HG02981 (cell line): Measurements from ENCODE around the gene CACYBP.

Experiments used
- ATAC-seq: cut with Tn5 transposase; IDR thresholded peaks from one replicate; pipeline ENCODE4 v1.9.1; 2021; ENCODE audit warnings: mild to moderate bottlenecking, moderate library complexity; ENCODE audit not compliant: unreplicated experiment

The CACYBP gene

DNA sequence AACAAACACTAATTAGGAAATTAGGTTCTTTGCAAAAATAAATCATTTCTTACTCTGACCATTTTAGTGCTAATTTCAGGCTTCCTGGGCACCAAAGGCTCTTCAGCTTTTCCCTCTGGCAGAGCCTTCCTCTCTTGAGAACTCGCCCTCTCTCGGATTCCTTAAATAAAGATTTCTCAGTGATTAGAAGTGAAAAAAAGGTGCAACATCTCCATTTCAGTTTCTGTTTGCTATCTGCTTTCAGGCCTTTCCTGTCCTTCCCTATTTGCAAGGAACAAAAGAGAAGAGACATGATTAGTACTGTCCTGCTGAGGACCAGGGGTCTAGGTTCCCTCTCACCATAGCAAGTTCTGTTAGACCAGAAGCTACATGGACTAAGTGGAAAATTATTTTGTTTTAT is 27.8 kb upstream of the CACYBP start:
- ATAC-seq, result no peak

DNA sequence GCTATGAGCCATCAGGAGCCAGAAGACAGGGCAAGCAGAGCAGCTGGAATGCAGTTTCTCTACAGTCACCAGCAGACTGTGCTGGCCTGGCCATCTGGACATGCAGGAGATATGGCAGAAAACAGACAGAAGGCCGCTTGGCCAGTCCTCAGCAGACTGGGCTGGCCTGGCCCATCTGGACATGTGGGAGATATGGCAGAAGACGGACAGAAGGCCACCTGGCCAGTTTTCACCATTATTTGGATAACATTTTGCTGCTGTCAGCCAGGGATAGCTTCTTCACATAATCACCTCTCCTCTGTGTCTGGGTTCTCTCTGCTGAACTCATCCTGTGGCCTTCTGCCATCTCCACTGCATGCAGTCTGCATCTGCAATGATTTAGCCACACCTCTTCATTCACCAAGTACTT is 25.0 kb upstream of the CACYBP start:
- no peak for ATAC-seq

DNA sequence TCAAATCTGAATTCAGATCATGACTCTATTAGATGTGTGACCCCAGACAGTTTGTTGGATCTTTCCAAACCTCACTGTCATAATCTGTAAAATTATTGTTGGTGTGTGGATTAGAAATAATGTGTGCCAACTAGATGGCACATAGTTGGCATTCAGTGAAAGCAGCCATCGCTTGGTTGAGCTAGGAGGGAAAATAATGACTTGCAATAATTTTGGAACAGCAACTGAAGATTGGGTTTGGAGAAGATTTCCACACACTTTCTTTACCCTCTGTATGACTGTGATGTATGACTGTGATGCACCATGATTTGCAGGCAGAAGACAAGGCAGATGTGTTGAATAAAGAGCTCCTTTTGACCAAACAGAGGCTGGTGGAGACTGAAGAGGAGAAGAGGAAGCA is 24.0 kb upstream of the CACYBP start:
- no peak for ATAC-seq

DNA sequence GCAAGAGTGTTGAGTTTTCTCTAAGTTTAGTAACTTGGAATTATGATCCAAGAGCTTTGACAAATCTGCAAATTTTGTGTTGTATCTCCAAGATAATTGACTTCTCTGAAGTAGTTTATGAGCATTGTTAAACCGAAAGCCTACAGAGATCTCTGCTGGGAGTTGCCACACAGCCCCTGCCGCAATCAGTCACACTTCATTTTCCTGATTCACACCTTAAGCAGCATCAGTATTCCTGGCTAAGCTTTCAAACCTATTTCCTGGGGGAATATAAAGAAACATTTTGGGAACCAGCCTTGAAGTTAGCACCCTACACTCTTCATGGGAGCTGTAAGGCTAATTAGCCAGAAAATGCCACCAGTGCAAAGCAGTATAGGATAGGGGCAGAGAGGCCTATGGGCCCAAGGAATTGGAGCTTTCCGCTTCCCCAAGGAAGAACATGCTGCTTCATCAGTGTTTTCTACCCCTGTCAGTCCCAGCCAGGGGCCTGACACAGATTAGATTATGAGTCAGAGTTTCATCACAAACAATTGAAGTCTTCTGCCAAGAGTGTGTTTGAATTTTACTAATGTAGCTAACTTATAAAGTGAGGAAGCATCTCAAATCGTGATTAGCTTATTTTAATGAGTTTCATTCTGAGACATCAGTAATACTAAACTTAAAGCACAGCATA is 23.2 kb upstream of the CACYBP start:
- no peak for ATAC-seq

DNA sequence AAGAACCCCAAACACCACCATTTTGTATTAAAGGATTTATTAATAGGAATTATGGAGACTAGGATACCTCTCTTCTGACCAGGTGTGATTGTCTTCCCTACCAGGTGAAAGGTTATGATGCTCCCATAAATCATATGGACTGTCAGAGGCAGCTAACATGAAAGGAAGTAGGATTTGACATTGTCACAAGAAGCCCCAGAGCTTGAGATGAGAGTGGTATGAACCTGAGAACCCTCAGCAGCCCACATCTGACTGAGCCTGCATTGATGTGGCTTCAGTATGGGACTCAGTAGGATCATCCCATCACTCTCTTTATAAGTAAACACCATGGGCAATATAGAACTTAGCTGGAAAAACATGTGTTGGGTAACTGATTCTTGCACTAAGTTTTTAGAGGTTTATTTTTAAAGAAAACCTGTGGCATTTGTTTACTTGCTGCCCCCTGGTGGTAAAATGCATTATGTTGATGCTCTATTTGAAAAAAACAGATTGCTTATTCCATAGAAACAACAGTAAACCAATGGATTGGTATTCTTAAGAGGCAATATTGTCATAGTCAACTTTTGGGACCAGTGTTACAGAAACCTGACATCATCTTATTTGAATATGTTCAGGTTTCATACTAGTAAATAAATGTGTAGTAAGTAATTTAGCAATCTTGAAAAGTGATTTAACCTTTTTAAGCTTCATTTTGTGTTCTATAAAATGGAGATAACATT is 16.6 kb upstream of the CACYBP start:
- no peak for ATAC-seq

DNA sequence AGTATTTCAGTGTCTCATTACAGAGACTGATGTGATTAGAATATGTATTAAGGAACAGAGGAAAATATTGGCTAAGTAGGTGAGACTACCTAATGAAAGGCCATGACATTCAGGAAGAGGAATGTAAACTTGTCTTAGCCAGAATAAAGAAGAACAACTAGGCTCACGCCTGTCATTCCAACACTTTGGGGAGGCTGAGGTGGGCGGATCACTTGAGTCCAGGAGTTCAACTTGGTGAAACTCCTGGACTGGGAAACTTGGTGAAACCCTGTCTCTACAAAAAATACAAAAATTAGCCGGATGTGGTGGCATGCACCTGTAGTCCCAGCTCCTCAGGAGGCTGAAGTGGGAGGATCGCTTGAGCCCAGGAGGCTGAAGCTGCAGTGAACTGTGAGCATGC is 14.8 kb upstream of the CACYBP start:
- ATAC-seq, result no peak

DNA sequence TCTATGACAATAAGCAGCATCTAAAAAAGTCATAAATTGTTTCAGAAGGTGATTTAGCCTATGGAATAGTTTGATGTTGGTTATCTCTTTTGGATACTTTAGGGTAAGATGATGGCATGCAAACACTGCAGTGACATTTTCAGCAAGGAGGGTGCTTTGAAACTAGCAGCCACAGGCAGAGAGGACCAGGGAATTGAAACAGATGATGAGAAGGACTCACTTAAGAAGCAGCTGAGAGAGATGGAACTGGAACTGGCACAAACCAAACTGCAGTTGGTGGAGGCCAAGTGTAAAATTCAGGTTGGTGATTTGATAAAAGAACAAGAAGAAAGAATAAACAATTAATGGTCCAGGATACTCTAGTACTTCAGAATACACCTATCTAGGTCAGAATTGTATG is 11.2 kb upstream of the CACYBP start:
- no peak for ATAC-seq

DNA sequence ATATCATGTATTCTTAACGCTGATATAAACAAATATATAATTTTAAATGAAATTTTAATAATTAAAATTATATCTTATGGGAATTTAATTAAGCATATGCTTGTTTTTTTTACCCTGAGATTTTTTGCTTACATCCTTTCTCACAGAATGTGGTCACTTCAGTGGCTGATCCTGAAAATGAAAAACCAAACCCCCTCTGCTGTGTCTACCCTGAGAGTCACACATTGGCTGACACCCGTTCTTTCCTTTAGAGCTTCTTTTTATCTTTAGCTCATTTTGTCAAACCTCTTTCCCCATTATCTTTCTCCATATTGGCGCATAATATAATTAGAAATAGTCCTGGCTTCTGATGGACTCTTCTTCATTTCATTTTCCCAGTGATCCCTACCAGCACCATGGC is 10.8 kb upstream of the CACYBP start:
- ATAC-seq, result no peak

DNA sequence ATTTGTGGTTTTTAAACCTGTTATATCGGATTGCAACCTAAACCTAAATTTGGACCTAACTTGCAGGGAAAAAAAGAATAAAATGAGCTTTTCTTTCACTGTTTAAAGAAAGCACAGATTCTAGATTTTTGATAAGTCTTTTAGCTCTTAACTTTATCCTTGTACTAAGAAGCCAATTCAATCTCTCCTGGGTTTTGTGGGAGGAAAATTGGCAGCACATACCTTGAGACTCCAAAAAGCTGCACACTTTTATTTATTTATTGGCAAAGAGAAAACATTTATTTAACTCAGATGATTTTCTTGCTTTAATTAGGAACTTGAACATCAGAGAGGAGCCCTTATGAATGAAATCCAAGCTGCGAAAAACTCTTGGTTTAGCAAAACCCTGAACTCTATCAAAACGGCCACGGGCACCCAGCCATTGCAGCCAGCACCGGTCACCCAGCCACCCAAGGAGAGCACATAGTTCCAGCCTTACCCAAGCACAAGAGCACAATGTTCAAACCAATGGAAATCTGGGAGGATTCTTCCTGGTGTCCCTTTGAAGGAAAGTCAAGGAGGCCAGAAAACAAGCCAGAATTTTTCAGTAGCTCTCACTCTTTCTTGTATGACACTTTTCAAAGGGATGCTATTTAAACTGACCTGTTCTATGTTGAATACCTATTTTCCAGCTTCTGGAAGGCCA is 10.1 kb upstream of the CACYBP start:
- no peak for ATAC-seq

DNA sequence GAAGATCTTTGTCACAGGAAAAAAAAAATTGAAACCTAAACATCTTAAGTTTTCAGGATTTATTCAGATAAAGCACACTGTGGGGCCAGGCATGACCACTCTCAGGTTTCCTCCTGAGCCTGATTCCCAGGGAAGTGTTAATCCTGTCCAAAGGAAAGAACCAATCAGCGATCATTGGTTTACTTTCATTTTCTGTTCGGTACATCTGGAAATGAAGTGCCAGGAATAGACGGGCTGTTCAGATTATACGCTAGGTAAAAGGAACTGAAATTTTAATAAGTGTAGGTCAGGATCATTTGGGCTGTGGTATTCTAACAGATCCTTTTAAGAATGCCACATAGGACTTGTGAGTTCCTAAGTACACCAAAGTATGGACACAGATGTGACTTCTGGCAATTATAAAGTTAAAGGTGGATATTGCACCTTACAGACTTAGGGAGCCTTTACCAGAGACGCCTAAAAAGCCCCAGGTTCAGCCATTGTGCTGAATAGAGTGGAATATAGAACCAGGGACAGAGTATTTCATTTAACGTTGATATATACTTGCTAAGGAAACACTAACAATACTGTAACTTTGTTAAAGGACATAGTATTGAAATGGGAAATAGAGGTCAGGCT is 9.3 kb upstream of the CACYBP start:
- peak; percentile 53 for ATAC-seq

DNA sequence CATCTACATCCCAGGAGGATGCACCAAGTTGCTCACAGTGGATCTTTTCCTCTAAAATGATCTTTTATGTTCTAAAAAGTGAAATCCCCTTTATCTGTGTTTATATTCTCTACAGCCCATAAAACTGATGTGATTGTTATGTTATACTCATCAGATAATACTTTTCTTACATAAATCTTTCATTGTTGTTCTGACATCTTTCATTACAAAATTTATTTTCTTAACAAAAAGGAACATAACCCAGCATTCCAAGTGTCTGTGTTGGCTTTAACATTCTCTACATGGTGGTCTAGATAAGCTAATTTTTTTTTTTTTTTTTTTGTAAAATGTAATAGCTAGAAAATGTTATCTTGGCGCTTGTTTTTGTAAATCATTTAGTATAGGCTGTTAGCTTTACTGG is 8.3 kb upstream of the CACYBP start:
- ATAC-seq, result no peak

DNA sequence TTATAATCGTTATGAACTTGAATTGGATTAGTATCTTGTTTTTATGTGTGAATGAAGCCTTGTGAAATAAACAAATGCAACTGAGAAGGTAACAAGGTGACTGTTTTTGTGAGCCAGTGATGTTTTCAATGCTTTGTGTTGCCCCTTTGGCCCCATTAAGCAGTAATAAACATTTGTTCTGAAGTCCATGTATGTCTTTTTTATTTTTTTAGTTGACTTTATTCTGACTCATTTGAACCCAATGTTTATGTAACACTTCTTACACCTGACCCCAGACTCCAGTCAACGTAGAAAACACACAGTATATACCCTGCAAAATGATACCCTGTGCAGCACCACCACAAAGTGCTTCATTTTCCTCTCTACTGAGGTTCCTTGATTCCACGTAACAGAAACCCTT is 4.6 kb upstream of the CACYBP start:
- no peak for ATAC-seq

DNA sequence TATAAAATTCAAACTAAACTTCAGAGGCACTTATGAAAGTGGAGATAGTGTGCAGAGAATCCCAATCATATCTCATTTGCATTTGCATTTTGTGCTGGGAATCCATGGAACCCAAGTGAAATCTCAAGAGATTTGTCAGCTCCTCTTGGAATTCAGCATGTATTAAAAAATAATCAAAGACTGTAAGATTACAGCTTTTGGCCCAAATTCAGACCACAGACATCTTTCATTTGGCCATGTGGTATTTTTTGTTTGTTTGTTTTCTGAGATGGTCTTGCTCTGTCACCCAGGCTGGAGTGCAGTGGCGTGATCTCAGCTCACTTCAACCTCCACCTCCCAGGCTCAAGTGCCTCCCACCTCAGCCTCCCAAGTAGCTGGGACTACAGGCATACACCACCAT is 3.8 kb upstream of the CACYBP start:
- no peak for ATAC-seq

DNA sequence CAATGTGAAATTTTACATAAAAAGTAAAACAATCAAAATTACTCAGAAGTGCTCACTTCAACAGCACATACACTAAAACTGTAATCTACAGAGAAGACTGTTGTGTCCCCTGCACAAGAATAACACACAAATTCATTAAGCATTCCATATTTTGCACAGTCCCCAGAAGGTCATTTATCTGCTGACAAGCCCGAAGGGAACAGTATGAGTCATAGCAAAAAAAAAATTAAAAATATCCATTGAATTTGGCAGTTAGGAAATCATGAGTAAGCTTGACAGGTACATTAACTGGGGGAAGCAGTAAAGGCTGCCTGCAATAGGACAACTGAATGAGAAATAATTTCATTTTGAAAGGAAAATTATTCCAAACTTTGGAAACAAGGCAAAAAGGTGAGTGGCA is 3.3 kb upstream of the CACYBP start:
- no peak for ATAC-seq

DNA sequence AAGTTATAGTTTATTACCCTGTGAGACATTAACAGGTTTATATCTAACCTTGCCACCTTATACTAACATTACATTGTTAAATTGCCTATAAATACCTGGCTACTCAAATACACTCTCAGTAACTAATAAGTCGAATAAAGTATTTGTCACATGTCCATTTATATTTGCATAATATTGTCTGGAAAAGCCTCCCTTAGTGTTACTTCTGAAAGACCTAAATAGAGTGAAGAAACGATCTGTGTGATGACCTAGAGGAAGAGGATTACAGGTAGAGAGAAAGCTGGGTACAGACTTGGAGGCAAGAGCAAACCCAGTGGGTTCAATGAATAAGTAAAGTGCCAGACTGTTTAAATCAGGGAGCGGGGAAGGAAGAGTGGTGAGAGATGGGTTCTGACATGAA is 2.7 kb upstream of the CACYBP start:
- ATAC-seq, result no peak

DNA sequence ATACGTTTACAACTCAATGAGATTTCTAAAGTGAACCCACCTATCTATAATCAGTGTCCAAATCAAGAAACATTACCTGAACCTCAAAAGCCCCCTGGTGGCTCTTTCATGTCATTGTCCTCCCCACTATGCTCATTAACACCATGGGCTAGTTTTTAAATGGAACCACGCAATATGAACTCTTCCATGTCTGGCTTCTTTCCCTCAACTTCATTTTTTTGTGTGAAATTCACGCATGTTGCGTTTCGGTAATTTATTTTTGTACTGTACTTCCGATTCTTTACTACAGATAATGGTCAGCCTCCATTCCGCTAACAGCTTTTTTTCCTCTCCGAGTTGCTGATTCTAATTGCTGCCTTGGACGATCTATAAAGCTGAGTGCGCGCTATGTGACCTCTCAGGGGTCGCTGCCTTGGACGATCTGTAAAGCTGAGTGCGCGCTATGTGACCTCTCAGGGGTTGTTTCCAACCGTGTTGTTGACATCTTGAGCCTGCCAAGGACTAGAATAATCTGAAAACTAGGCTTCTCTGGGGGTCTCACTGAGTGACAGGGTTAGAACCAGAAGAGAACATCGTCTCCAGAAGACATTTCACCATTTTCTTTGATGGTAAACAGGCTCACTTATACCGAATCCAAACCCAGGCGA is 1.1 kb upstream of the CACYBP start:
- ATAC-seq, result no peak

DNA sequence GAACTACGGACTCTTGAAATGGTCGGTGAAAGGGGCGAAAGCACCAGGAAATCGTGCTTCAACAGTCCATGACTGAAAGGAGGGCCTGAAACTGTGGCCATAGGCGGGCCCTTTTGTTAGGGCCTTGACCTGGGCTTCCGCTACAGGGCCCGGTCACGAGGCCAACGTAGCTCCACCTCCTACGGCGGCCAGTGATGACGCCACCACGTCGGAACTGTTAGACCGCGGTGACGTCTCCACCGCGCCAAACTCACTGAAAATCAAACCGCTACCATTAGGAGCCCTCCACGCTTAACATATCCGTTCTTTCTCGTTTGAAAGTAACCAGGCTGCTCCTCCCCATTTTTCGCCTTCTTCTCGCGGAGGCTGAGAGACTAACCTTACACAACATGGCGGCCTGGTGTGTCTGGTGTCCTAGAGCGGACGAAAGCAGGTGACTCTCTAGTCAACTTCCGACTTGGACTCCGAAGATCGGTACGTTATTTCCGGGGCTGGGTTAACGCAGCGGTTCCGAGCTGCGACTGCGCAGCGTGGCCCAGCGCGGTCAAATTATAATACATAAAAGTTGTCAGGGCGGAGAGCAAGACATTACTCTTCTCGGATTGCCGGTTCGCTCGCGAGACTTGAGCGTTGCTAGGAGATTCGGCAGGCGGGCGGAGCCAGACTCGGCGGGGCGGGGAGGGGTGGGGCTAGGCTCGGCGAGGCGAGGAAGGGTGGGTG is 371 bp upstream of the CACYBP start:
- peak; percentile 76 for ATAC-seq

DNA sequence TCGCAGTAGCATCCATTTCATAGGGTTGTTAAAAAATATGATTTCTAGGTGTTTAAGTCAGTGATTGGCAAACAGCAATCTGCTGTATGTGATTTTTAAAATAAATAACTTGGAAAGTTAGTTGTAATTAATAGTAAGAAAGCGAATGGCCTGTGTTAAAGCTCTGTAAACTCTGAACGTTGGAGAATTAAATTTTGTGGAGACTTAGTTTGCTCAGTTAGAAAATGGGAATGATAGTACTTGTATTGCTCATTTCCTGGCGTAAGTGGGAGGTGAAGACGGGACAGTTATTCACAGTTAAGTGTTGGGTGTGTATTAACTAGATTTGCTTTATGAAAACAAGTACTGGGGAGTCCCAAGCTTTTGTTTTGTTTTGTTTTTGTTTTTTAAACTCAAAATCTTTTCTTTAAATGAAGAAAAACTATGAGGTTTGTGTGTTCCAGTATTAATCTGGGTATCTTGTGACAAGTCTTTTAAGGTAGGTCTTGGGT is 995 bp downstream of the CACYBP start:
- ATAC-seq, result no peak

DNA sequence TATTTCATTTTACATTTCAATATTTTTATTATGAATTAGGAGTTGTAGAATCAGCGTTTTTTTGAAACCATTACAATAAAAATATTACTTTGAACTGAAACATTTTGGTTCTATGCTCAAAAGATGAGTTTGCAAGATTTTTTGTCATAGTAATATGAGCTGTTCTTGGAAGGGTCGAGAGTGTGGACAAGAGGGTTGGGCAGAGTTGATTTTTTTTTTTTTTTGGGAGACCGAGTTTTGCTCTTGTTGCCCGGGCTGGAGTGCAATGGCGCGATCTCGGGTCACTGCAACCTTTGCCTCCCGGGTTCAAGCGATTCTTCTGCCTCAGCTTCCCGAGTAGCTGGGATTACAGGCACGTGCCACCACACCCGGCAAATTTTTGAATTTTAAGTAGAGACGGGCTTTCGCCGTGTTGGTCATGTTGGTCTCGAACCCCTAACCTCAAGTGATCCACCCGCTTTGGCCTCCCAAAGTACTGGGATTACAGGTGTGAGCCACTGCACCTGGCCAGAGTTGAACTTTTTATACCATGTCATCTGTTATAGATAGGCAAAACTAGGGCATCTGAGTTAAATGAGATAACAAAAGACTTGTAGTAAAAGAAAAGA is 3.3 kb downstream of the CACYBP start:
- no peak for ATAC-seq

DNA sequence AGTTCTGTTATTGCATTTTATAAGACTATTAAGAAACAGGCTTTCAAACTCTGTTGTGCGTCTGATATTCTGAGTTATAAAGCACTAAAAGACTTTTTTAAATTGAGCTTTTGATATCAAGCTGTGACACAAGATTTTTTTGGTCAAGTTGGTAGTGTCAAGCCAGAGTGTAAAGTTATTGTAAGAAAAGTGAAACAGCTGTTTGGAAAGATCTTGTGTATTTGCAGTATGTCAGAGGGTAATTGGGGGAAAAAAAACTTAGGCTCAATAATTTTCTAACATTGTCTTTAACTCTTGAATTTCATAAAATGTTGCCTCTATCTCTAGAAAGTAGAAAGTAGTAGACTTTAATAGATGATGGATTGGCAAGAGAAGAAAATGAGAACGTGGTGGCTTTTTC is 3.8 kb downstream of the CACYBP start:
- ATAC-seq, result no peak
